Lower leg skin (tissue), 3 donors: ENCODE data around the gene C12orf75.

Experiments
- POLR2A ChIP-seq, 2 donors: fragments of 450-650 bp; IDR thresholded peaks; one replicate each; pipeline ENCODE4 v1.6.1; 2016 to 2017; ENCODE audit warnings: antibody characterized with exemption in 2 of 2, mild to moderate bottlenecking in 1 of 2, moderate library complexity in 1 of 2
- TF ChIP-seq, protein P1 (sequence below), 3 donors: fragments of 450-650 bp; IDR thresholded peaks; one replicate each; pipeline ENCODE4 v1.5.1; 2016; ENCODE audit warnings: antibody characterized with exemption in 3 of 3, mild to moderate bottlenecking in 3 of 3, moderate library complexity in 2 of 3

DNA sequence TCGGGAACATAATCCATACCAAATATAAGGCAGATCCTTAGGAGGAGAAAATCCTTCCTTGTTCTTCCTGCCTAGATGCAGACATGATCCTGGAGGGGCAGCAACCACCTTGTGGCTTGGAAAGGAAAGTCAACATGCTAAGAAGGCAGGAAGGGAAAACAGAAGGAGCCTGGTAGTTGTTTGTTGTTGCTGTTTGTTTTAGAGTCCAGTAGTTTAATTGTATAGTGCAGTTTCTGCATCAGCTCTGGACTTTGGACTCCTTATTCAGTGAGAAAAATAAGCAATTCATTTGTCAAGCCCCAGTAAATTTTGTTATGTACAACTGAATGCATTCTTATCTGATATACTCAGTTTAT is 48.8 kb upstream of the C12orf75 start:
- TF ChIP-seq, protein P1, sequence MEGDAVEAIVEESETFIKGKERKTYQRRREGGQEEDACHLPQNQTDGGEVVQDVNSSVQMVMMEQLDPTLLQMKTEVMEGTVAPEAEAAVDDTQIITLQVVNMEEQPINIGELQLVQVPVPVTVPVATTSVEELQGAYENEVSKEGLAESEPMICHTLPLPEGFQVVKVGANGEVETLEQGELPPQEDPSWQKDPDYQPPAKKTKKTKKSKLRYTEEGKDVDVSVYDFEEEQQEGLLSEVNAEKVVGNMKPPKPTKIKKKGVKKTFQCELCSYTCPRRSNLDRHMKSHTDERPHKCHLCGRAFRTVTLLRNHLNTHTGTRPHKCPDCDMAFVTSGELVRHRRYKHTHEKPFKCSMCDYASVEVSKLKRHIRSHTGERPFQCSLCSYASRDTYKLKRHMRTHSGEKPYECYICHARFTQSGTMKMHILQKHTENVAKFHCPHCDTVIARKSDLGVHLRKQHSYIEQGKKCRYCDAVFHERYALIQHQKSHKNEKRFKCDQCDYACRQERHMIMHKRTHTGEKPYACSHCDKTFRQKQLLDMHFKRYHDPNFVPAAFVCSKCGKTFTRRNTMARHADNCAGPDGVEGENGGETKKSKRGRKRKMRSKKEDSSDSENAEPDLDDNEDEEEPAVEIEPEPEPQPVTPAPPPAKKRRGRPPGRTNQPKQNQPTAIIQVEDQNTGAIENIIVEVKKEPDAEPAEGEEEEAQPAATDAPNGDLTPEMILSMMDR (IDR thresholded peaks at IDR 0.05), result no peak
- TF ChIP-seq POLR2A (IDR thresholded peaks at IDR 0.05), result no peak
